H1 (cell line): Measurements from ENCODE around the gene SELENOO. TPM values are rescaled to one million over a fixed set of nuclear protein-coding genes. Genes with fewer than 3 reads are reported as not detected.

Experiments used
- CEBPB ChIP-seq: IDR thresholded peaks from 2 replicates; pipeline ENCODE4 v1.6.1; 2012; ENCODE audit warnings: low read depth, low read length
- GABPA ChIP-seq: IDR thresholded peaks from 2 replicates; pipeline ENCODE4 v1.6.1; 2011; ENCODE audit warnings: mild to moderate bottlenecking, low read length, moderate library complexity, borderline replicate concordance; ENCODE audit not compliant: insufficient read depth
- KDM4A ChIP-seq: IDR thresholded peaks from one replicate; pipeline ENCODE4 v1.7.1; 2012; ENCODE audit warnings: low read depth, mild to moderate bottlenecking, moderate library complexity, low read length, inconsistent platforms; ENCODE audit not compliant: severe bottlenecking
- PHF8 ChIP-seq: fragments of 200-600 bp; sonication (generic); conservative IDR thresholded peaks from 2 replicates; pipeline ENCODE4 v1.7.1; 2012; ENCODE audit warnings: low read depth, mild to moderate bottlenecking, inconsistent platforms, low read length, moderate library complexity
- POLR2A ChIP-seq, 2 experiments: IDR thresholded peaks; 1 replicate in 1 of 2; 2 replicates in 1 of 2; pipeline ENCODE4 v1.6.1; 2011; ENCODE audit warnings: low read depth in 2 of 2, low read length in 2 of 2, mild to moderate bottlenecking in 2 of 2; ENCODE audit errors: control extremely low read depth in 1 of 2
- SP1 ChIP-seq: IDR thresholded peaks from 2 replicates; pipeline ENCODE4 v1.6.1; 2011; ENCODE audit warnings: low read depth, low read length
- SP2 ChIP-seq: IDR thresholded peaks from 2 replicates; pipeline ENCODE4 v1.6.1; 2012; ENCODE audit warnings: mild to moderate bottlenecking, low read length, inconsistent platforms
- SUZ12 ChIP-seq: fragments of 200-600 bp; sonication (generic); IDR thresholded peaks from 2 replicates; pipeline ENCODE4 v1.6.1; 2012; ENCODE audit warnings: mild to moderate bottlenecking, inconsistent platforms, low read length, moderate library complexity, mixed read lengths
- TAF1 ChIP-seq: IDR thresholded peaks from 2 replicates; pipeline ENCODE4 v1.6.1; 2011; ENCODE audit warnings: mild to moderate bottlenecking, low read depth, low read length
- TCF12 ChIP-seq: IDR thresholded peaks from 2 replicates; pipeline ENCODE4 v1.6.1; 2011; ENCODE audit warnings: low read depth, mild to moderate bottlenecking, low read length
- USF2 ChIP-seq: IDR thresholded peaks from 2 replicates; pipeline ENCODE4 v1.6.1; 2011; ENCODE audit warnings: low read length, improper control_type of control experiment
- YY1 ChIP-seq: IDR thresholded peaks from 2 replicates; pipeline ENCODE4 v1.6.1; 2011; ENCODE audit warnings: low read depth, mild to moderate bottlenecking, low read length
- ZNF274 ChIP-seq: IDR thresholded peaks from 2 replicates; pipeline ENCODE4 v1.7.0; 2012; ENCODE audit warnings: low read length, borderline replicate concordance; ENCODE audit errors: extremely low read depth
- polyA plus RNA-seq, 7 experiments: library from polyadenylated mRNA; depleted of rRNA in 3 of 7; stranded (reverse) in 5 of 7; unstranded in 2 of 7; fragments of >200 nt in 5 of 7; fragments of 200-250 nt in 2 of 7; gene quantifications; 1 replicate in 5 of 7; 2 replicates in 1 of 7; 4 replicates in 1 of 7; pipeline versions ENCODE4 v1.2.1 to v1.2.3, GENCODE V29; 2011 to 2013; ENCODE audit warnings: missing spikeins in 2 of 7, mixed read lengths in 2 of 7
- total RNA-seq: library from RNA; stranded (reverse); fragmentation: NEBNext Ultra II Directional; extraction: Animal tissue kit (Norgen Biotek cat#: 25700); gene quantifications from 2 replicates; pipeline ENCODE4 v1.2.1, GENCODE V29; 2021

Gene SELENOO
- total and polyA plus RNA-seq, 2 of the 8 experiments (the other 6 are each of a cell fraction or from before 2014, with no cell fraction given), result 18.6 to 25.1 TPM

DNA sequence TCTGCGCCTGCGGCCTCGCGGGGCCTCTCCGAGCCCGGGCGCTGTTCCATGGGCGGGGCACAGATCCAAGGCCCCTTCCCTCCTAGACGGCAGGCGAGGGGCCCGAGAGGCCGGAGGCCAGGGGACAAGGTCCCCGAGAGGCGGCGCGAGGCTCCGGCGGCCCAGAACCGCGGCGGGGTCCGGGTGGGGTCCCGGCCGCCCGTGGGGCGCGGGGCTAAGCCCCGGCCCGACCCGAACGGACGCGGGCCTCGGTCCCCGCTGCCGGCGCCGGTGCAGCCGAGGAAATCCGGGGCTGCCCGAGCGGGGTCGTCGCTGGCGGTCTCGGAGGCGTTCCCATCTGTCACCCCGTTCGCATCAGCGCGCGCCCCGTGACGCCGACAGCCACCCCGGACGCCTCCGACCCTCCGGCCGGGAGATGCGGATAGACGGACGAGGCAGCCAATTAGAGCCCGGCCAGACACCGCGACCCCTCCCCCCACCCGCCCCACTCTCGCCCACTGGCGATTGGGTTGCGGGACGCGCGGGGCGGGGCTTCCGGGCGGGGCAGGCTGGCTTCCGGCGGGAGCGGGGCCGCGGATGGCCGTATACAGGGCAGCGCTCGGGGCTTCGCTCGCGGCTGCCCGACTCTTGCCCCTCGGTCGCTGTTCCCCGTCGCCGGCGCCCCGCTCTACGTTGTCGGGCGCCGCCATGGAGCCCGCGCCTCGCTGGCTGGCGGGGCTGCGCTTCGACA lies at the start of gene SELENOO (continued):
- TF ChIP-seq TCF12 (no peak), SUZ12 (no peak), KDM4A (peak; percentile 78), USF2 (no peak), POLR2A (IDR thresholded peaks at IDR 0.05; ENCODE audit: control extremely low read depth in 1 of 2, low read depth in 2 of 2, low read length in 2 of 2) (peak in 1 of 2 experiments; percentile 48; a peak in 1 of 3 replicates), GABPA (peak; percentile 76), YY1 (peak; percentile 18; the same call in 1 of the 2 replicates), TAF1 (peak; percentile 51), SP1 (0 out of 2 replicates have a peak, but pooled peaks have one; percentile 27), ZNF274 (no peak), CEBPB (no peak), PHF8 (peak; percentile 78), SP2 (peak; percentile 37; the same call in 1 of the 2 replicates)
- TF ChIP-seq, all 59 proteins: peak for 9
